Endodermal cell (in vitro differentiated cells): ENCODE results near the gene DUT. TPM values are rescaled to one million over a fixed set of nuclear protein-coding genes. Genes with fewer than 3 reads are reported as not detected.

Experiments
- DNase-seq: peaks from one replicate; pipeline ENCODE4 v3.0.0-alpha.2; 2017
- H3K27ac ChIP-seq: 2 replicates; pipeline ENCODE4 v1.5.1; 2013; ENCODE audit warnings: mild to moderate bottlenecking, low read depth, low read length, moderate library complexity
- H3K27me3 ChIP-seq: 2 replicates; pipeline ENCODE4 v1.6.1; 2013; ENCODE audit warnings: mild to moderate bottlenecking, low read length, moderate library complexity; ENCODE audit not compliant: insufficient read depth, control insufficient read depth, poor library complexity, severe bottlenecking
- H3K36me3 ChIP-seq: 2 replicates; pipeline ENCODE4 v1.7.0; 2013; ENCODE audit warnings: mild to moderate bottlenecking, low read length, moderate library complexity; ENCODE audit not compliant: control insufficient read depth, insufficient read depth
- H3K4me1 ChIP-seq: one replicate; pipeline ENCODE4 v1.7.0; 2013; ENCODE audit warnings: low read length; ENCODE audit not compliant: control insufficient read depth, insufficient read depth
- H3K4me3 ChIP-seq: 2 replicates; pipeline ENCODE4 v1.5.1; 2013; ENCODE audit warnings: mild to moderate bottlenecking, low read length, moderate library complexity
- H3K9ac ChIP-seq: 2 replicates; pipeline ENCODE4 v1.6.1; 2013; ENCODE audit warnings: mild to moderate bottlenecking, low read length, moderate library complexity; ENCODE audit not compliant: poor library complexity, severe bottlenecking; ENCODE audit errors: extremely low read depth
- H3K9me3 ChIP-seq: 2 replicates; pipeline ENCODE4 v1.6.1; 2013; ENCODE audit warnings: mild to moderate bottlenecking, low read length, moderate library complexity; ENCODE audit not compliant: control insufficient read depth
- H3K27ac Mint-ChIP-seq: 2 replicates; pipeline ENCODE4 v1.8.0; 2020; ENCODE audit warnings: mixed read lengths
- H3K27me3 Mint-ChIP-seq: 2 replicates; pipeline ENCODE4 v1.8.0; 2021; ENCODE audit warnings: mild to moderate bottlenecking, mixed read lengths; ENCODE audit not compliant: insufficient read depth
- H3K36me3 Mint-ChIP-seq: 2 replicates; pipeline ENCODE4 v1.8.0; 2020; ENCODE audit warnings: low read depth, mixed read lengths
- H3K4me1 Mint-ChIP-seq: 2 replicates; pipeline ENCODE4 v1.8.0; 2020; ENCODE audit warnings: mixed read lengths
- H3K4me3 Mint-ChIP-seq: 2 replicates; pipeline ENCODE4 v1.8.0; 2020; ENCODE audit warnings: mild to moderate bottlenecking, moderate library complexity, mixed read lengths
- H3K9me3 Mint-ChIP-seq: 2 replicates; pipeline ENCODE4 v1.8.0; 2020; ENCODE audit warnings: mild to moderate bottlenecking, mixed read lengths
- WGBS, 2 experiments: methylation state at CpG; one replicate each; pipeline versions ENCODE4 v1.1.5 to v1.1.7; 2013; ENCODE audit warnings: missing lambda C conversion rate in 2 of 2, mixed read lengths in 1 of 2; ENCODE audit not compliant: insufficient coverage in 1 of 2, insufficient read length in 1 of 2; 5-methylcytosine and 5-hydroxymethylcytosine counted together
- total RNA-seq, 2 donors: library from RNA; stranded (reverse); fragmentation: NEBNext Ultra II Directional in 1 of 2; extraction: Animal tissue kit (Norgen Biotek cat#: 25700) in 1 of 2; gene quantifications; 2 replicates in 1 of 2; 3 replicates in 1 of 2; pipeline ENCODE4 v1.2.1, GENCODE V29; 2021
- TF ChIP-seq, protein P1 (sequence below): fragments of 200-600 bp; sonication (generic); conservative IDR thresholded peaks from 2 replicates; pipeline ENCODE4 v1.5.0; 2021; ENCODE audit warnings: antibody characterized with exemption, mild to moderate bottlenecking

Gene DUT
- total RNA-seq, 2 donors from 2014 or later, result 70.9 to 74.2 TPM

DNA sequence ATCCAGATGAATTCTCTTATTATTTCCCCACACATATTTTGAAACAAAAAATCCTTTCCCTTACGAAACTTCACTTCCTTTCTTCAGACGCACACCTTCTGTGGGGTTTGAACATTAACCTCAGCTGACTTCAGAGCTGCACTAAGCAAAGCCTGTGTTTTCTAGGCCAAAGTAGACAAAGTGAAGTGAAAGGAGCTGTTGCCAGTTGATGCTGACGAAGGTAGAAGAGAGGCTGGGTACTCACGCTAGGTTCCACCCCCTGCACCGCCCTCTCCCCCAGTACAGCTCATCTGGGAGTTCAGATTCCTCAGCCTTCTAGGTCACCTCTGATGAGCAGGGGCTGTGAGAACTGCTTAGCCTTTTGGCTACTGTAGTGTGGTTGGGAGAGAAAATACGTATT lies 24.1 kb downstream of the DUT start:
- H3K27me3 Mint-ChIP-seq, result no peaks in the 10 kb centered on the region
- DNase-seq, result no peak
- Histone ChIP-seq H3K27ac (no peak overlapping the region), H3K4me3 (no peak overlapping the region), H3K27me3 (no peaks in the 10 kb centered on the region), H3K36me3 (no peaks in the 10 kb centered on the region), H3K9ac (no peak overlapping the region), H3K9me3 (no peaks in the 10 kb centered on the region), H3K4me1 (no peaks in the 10 kb centered on the region)
- H3K9me3 Mint-ChIP-seq, result no peaks in the 10 kb centered on the region
- H3K36me3 Mint-ChIP-seq, result no peaks in the 10 kb centered on the region
- WGBS, 2 experiments, result 68 to 82% methylated on average over 4 to 5 of the region's 6 CpGs
- H3K27ac Mint-ChIP-seq, result no peak overlapping the region
- H3K4me1 Mint-ChIP-seq, result peaks cover 9% of the 10 kb centered on the region
- TF ChIP-seq, protein P1, sequence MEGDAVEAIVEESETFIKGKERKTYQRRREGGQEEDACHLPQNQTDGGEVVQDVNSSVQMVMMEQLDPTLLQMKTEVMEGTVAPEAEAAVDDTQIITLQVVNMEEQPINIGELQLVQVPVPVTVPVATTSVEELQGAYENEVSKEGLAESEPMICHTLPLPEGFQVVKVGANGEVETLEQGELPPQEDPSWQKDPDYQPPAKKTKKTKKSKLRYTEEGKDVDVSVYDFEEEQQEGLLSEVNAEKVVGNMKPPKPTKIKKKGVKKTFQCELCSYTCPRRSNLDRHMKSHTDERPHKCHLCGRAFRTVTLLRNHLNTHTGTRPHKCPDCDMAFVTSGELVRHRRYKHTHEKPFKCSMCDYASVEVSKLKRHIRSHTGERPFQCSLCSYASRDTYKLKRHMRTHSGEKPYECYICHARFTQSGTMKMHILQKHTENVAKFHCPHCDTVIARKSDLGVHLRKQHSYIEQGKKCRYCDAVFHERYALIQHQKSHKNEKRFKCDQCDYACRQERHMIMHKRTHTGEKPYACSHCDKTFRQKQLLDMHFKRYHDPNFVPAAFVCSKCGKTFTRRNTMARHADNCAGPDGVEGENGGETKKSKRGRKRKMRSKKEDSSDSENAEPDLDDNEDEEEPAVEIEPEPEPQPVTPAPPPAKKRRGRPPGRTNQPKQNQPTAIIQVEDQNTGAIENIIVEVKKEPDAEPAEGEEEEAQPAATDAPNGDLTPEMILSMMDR, result no peak
- no peak overlapping the region for H3K4me3 Mint-ChIP-seq

- 68% methylated on average over 3 of the region's 3 CpGs; no CpG with 5 or more reads in 1 of the 2 experiments for WGBS, 2 experiments
- H3K36me3 ChIP-seq, result no peaks in the 10 kb centered on the region
- DNase-seq, result no peak
- Mint-ChIP-seq H3K36me3 (no peaks in the 10 kb centered on the region), H3K4me1 (peaks cover 9% of the 10 kb centered on the region), H3K9me3 (no peaks in the 10 kb centered on the region), H3K27me3 (no peaks in the 10 kb centered on the region), H3K4me3 (no peak overlapping the region), H3K27ac (no peak overlapping the region)
- H3K9ac ChIP-seq, result no peak overlapping the region
- H3K27ac ChIP-seq, result no peak overlapping the region
- no peaks in the 10 kb centered on the region for H3K9me3 ChIP-seq
- TF ChIP-seq, protein P1, result peak; percentile 84
- H3K4me3 ChIP-seq, result no peak overlapping the region
- H3K27me3 ChIP-seq, result no peaks in the 10 kb centered on the region
- no peaks in the 10 kb centered on the region for H3K4me1 ChIP-seq
These were observed 27.3 kb downstream of the DUT start for GRCh38 chr15:48358229-48359152.

GRCh38 chr15:48360841-48361240 lies 29.6 kb downstream of the DUT start:
- Histone ChIP-seq H3K36me3 (no peaks in the 10 kb centered on the region), H3K4me3 (no peak overlapping the region), H3K4me1 (no peaks in the 10 kb centered on the region), H3K27me3 (no peaks in the 10 kb centered on the region), H3K9me3 (no peaks in the 10 kb centered on the region), H3K9ac (no peak overlapping the region), H3K27ac (no peak overlapping the region)
- Mint-ChIP-seq H3K27me3 (no peaks in the 10 kb centered on the region), H3K4me3 (no peak overlapping the region), H3K36me3 (no peaks in the 10 kb centered on the region), H3K27ac (no peak overlapping the region), H3K9me3 (no peaks in the 10 kb centered on the region), H3K4me1 (peaks cover 9% of the 10 kb centered on the region)
- TF ChIP-seq, protein P1, result no peak
- WGBS, 2 experiments, result 100% methylated on average over 2 of the region's 2 CpGs; no CpG with 5 or more reads in 1 of the 2 experiments
- DNase-seq, result no peak
